GM19468 (cell line): ENCODE measurements around the gene KRT71.

Experiments used
- ATAC-seq: cut with Tn5 transposase; IDR thresholded peaks from one replicate; pipeline ENCODE4 v1.9.1; 2021; ENCODE audit warnings: mild to moderate bottlenecking, moderate library complexity, moderate number of reproducible peaks; ENCODE audit not compliant: unreplicated experiment; ENCODE audit errors: extremely low read depth

KRT71 gene

DNA sequence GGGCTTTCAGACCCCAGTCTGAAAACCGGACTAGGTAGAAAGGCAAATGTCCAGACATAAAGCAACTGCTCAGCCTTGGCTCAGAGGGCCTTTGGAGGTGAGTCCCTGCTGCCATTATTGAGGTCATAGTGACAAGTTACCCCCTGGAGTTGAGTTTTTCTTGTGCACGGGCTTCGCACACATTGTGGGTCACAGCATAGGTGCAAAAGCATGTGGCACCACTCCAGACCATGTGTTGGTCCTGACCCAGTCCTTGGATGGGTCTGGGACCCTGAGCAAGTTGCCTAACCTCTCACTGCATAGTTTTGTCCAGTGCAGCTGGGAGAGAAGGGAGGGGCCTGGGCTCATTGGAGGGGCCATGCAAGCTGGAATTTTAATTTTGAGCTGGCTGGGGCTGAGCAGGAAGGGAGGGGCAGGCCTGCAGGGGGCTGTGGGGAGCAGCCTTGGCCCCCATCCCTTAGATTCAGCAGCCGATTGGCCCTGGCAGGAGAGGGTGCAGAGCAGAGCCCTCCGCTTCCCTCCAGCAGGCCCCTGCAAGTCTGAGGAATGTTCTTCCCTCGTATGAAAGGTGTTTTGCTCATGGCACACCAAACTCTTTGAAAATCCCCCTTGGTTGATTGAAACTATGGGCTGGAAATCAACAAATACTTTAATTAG is 28.6 kb downstream of the KRT71 start:
- no peak for ATAC-seq

DNA sequence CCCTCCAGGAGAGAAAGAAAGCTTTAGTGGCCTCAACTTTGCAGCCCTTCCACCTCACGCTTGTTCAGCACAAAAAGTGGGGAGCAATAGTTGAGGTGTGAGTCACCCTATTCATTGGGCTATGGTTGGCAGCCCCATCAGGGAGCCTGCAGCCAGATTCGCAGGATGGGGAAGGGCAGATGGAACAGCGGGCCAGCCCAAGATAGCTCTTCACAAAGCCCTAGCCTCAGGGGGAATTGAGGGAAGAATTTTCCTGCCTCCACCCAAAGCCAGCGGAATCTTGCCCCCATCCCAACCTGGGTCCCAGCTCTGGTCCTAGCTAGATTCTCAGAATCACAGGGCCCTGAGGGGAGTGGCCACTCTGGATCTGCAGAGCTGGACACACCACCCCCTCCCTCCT is 29.1 kb downstream of the KRT71 start:
- ATAC-seq = no peak

DNA sequence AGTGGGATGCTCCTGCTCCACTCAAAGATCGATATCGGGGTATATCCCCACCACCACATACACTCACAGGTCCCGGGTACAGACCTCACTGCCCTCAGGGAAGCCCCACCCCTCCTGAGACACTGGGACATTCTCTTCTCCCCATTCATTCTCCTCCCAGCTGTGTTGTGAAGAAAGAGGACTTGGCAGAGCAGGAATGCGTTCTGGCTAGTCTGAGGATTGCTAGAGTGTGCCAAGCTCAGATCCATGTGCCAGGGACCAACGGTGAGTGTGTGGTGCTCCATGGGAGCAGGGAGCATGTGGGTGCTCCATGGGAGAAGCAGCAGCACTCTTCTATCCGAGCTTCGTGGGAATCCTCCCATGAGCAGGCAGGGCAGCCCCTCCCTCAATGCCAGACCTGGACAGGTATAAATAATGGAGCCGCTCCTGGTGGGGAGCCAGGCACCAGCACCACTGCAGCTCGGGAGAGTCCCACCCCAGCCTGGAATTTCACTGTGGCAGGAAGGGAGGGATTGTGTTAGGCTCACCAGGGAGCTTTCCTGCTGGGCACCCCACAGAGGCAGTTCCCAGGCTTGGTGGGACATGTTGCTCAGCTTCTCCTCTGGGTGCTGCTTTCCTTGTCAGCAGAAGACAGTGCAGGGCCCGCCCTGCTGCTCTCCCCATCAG is 30.5 kb downstream of the KRT71 start:
- ATAC-seq = no peak

DNA sequence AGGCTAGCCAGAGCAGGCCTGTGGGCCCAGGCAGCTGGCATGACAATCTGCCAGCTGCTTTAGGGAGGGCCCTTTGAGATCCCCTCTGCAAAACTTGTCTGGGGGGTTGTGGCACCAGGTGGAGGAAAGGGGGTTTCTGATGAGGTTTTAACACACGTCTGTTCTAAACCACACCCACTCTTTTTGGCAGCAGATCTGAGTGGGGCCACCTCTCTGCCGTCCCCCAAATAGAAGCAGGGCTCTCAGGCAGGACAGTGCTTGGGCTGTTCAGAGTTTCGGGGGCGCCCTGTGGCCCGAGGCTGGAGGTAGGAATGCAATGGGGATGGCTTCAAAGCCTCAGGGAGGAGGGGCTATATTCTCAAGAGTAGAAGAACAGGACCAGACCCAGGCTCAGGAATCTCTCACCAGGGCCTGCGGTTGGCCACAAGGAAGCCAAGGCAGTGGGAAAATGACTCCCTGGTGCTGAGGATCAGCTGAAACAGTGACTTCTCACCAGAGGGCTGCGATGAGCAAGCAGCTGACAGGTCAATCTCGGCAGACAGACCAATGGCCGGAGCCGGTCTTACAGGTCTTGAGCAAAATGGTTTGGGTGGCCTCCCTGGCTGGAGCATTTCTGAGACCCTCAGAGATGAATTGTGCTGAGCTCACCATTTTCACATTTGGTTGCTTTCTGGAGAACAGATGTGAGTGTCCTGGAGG is 31.2 kb downstream of the KRT71 start:
- no peak for ATAC-seq

DNA sequence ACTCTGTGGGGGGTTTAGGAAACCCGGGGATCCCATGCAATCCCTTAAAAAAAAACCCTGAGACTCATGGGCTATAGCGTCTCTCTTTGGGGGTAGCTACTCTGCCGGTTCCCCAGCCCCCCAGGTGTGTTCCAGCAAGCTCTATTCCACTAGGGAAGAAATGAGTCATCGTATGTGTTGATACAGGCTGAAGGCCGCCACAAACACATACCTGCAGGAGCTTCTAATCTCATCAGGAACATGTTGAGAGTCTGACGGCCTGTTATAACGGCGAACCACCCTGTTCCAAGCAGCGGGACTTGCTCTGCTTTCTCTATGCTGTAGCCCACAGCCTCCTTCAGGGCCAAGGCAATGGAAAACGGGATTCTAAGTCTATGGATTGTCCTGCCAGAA is 31.8 kb downstream of the KRT71 start:
- no peak for ATAC-seq

DNA sequence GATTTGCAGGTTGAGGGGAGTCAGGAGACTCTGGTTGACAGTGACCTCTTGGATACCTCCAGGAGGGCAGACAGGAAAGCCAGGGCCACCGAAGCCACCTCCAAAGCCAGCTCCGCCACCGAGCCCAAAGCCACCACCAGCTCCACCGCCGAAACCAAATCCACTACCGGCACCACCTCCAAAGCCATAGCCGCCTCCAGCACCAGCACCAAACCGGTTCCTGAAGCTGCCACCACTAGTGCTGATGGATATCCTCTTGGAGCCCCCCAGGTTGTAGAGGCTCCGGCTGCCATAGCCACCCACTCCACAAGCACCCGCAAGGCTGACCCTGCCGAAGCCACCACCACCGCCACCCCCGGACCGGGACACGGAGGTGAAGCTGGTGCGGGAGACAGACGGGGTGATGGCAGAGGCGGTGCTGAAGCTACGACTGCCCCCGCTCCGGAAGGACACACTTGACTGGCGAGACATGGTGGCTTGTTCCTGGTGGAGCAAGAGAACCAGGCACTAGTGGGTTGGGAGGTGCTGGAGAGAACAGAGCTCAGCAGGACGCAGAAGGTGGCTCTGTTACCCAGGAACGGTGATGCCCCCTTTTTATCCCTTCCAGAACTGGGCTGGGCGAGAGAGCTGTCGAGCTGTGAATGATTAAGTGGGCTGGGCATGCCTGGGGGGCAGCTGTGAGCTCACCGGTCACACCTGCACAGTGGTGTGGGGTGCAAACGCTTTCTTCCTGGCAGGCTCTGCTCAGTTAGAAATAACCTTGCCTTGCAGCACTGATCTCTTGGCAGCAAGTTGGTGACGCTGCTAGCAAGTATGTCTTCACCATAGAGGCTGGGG is 32.9 kb downstream of the KRT71 start, which contains the start of gene KRT5:
KRT5 (minus strand) TSS at position 569 of the 837 bp plus-strand sequence; CDS start at position 471, 98 bp downstream.
- no peak for ATAC-seq

DNA sequence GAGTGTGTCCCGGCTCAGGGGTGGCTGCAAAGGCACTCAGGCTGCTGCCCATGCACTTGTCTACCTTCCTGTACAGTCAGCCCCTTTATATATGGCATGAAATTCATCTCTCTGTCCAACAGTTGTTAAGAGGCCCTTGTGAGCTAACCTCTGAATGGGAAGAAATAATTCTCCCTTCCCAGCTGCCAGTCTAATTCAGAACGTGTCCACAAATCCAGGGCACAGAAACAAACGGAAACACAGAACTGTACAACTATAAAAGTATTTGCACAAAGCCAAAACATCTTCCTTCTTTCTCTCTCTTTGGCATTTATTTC is 33.6 kb downstream of the KRT71 start:
- ATAC-seq = no peak

DNA sequence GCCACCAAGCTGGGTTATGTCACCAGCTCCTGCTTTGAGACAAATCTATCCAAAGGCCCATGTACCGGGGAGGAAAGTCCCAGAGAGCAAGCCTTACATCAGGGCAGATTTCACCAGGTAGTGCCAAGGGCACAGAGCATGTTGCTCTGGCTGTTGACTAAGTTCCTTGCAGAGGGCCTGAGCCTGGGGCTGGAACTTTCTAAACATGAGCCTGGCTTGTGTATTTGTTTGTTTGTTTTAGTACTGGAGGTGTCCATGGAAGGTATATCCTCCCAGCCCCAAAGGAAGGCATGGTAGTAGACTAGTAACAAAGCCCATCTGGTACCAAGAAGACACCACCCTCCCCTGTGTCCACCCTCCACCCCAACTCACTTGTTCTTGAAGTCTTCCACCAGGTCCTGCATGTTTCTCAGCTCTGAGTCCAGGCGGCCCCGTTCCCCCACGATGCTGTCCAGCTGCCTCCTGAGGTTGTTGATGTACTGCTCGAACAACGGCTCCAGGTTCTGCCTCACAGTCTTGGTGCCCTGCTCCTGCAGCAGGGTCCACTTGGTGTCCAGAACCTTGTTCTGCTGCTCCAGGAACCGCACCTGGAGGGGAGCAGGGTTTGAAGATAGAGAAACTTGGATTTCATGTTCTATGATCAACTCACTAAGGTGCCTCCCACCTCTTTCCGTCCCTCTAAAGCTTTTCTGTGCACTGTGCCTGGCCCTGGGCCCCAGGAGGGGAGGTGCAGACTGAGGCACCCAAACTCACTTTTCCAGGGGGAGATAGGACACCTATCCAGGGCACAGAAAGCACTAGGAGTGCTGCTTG is 34.2 kb downstream of the KRT71 start:
- no peak for ATAC-seq

DNA sequence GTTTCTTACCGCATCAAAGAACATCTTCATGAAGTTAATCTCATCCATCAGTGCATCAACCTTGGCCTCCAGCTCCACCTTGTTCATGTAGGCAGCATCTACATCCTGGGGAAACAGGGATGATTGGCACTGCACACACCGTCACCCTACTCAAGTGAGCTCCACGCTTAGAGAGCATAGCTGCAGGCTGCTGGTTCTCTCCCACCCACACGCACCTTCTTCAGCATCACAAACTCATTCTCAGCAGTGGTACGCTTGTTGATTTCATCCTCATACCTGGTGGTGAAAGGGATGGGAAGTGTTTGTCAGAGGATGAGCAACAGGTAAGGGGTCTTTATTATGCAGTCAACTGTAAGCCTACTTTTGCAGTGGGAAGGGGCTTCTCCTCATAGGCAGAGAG is 35.1 kb downstream of the KRT71 start:
- no peak for ATAC-seq

DNA sequence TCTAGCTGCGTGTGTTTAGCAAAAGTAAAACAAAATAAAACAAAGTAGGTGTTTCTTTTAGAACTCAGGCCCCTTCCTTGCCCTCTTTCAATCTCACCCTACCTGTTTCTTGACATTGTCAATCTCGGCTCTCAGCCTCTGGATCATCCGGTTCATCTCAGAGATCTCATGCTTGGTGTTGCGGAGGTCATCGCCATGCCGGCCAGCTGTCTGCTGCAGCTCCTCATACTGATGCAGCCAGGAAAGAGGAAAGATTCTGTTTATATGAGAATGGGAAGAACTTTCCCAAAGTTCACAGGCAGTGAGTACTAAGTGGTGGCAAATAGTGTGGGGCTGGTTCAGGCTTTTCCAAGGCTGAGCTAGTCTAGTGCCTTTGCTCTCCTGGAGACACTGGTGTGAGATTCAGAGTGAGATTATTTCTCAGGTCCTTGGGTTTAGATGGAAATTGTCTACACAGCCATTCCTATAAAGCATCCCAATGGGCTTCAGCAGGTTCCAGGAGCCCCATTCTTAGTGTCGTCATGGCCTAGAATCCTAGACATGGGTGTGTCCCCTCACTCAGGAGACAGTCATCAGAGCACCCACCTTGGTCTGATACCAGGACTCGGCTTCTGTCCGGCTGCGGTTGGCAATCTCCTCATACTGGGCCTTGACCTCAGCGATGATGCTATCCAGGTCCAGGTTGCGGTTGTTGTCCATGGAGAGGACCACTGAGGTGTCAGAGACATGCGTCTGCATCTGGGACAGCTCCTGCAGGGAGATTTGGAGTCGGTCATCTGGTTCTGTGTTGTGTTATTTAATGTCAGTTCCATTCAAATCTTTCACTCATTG is 35.7 kb downstream of the KRT71 start:
- ATAC-seq = no peak

DNA sequence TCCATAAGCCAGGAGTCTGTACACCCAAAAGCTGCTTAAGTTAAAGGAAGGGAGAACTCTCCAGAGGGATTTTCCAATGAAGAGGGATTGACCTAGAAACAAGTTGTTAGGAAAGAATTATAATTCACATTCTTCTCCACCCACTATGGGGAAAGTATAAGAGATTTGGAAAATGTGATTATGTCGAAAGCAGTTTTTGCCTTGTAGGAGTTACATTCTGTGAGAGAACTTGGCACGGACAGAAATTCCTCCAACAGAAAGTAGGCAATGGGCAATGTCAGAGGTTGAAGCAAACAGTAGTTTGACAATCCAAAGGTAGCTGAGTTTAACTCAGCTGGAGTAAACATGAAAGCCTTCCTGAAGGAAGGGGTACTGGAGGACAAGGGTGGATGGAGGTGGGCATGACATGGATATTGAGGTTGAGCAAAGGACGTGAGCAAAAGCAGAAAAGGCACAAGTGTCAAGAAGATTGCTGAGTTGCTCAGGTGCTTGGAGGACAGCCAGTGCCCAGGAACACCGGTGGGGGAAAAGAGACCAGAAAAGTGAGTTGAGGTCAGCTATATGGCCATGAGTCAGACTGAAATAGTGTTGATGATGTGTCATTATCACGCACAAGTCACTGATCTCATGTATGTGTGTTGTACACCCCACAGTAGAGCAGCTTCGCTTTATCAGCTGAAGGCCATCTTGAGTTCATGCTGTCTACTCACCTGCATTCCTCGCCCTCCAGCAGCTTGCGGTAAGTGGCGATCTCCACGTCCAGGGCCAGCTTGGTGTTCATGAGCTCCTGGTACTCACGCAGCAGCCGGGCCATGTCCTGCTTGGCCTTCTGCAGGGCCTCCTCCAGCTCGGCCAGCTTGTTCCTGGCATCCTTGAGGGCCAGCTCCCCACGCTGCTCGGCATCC is 36.8 kb downstream of the KRT71 start:
- ATAC-seq = no peak

DNA sequence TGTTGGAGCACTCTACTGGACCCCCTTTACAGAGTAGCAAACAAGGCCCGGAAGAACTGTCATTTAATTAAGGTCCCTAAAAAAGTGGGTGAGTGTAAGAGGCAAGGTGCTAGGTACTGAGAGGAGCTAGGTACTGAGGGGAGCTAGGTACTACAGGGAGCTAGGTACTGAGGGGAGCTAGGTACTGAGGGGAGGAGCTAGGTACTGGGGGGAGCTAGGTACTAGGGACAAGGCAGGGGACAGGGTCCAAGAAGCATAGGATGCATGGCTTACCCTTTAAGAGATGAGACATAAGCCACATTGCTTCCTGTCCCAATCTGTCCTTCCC is 37.7 kb downstream of the KRT71 start:
- ATAC-seq = no peak

DNA sequence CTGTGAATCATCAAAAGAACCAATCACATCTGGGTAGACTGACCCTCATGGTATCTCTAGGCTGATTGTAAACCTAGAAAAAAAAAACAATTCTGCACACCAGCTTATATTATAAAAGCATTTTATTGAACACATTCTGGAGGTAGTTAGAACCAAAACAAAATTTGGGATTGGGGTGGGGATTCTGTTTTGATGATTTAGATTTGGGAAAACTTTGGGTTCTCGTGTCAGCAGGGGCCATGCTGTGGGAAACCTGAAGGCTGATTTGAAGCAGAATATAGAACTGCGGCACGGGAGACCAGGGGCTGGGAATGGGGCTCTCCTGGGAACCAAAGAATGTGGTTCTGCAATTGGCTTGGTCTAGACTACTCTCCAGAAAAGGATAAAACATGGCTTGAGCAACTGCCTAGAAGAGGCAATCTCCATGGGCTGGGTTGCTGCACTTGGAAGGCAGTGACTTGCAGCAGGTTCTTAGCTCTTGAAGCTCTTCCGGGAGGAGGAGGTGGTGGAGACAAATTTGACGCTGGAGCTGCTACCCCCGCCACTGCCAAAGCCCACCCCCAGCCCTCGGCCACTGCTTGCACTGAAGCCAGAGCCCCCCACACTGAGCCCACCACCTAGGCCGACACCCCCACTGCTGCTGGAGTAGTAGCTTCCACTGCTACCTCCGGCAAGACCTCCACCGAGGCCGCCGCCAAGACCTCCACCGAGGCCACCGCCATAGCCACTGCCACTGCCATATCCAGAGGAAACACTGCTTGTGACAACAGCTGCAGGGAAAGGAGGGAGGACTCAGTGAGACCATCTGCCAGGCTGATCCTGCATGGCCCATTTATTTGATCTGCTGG is 38.2 kb downstream of the KRT71 start:
- no peak for ATAC-seq

DNA sequence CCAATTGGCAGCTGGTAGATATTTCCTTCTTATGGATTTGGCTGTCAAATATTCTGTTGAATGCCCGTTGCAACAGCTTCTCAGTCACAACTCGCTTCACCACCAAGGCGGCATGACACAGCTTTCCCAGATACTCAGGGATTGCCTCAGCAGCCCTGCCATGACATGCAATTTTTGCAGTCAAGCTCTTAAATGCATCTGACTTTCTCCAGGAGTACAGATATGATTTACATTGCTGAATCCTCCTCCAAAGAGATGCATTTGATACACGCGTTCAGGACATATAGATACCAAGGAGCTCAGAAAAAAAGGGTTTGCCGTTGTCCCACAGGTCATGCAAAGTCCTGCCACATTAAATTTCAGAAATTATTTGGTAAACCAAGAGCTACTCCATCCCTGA is 39.2 kb downstream of the KRT71 start:
- ATAC-seq = no peak

DNA sequence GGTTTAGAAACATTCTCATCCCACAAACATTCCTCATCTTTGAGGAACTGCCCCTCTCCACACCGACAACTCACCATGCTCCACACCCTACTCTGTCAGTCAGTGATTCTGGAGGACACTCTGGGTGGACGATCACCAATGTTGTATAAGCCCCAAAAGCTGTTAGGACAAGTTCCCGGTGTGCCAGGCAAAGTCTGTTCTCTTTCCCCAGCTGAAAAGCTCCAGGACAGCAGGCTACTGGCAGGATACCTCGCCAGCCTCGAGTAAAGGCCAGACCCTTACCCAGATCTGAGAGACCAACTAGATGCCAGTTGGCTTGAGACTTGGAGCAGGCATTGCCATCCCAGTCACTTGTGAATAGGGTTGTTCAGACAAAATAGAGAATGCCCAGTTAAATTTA is 44.7 kb downstream of the KRT71 start:
- no peak for ATAC-seq

DNA sequence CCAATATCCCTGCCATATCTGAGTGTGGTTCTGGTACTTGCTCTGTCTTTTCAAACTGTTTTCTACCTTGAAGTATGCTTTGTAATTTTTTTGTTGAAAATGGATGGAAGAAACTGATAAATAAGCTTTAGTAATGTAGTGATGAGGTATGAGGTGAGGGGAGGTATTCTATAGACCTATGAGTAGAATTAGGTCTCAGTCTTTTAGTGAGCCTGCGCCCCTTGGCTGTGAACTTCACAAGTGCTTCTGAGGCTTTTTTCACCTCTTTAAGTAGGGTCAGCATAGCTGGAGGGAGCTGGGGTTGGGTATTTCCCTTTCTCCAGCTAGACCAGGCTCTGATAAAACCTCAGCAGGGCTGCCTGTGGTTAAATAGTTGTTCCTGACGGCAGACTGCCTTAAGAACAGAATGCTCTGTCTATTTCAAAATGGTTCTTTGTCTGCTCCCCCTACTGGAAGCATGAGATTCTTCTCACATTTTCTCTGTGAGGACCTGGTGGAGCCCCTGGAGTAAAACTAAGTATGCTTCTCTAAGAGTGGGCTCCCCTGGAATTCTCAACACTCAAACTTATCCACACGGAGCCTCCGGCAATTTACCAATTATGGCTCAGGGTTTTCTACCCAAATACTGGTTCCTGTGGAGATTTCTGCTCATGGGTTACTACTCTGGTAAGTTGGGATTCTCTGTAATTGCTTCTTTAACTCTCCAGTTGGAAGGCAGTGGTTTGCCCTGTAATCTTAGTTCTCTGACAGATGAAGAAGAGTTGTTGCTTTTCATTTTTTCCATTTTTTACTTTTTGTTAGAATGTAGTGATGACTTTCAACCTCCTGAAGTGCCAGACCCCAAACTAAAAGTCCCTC is 45.9 kb downstream of the KRT71 start:
- no peak for ATAC-seq
